NOMO-1 treated with dmso at 0.1 percent for 144 hours (cell line): Measurements from ENCODE around the gene SLC6A5.

Experiments
- DNase-seq: peaks from one replicate; lab custom pipeline; 2025; ENCODE audit not compliant: unreplicated experiment; lab: John Stamatoyannopoulos, UW

Gene SLC6A5

DNA sequence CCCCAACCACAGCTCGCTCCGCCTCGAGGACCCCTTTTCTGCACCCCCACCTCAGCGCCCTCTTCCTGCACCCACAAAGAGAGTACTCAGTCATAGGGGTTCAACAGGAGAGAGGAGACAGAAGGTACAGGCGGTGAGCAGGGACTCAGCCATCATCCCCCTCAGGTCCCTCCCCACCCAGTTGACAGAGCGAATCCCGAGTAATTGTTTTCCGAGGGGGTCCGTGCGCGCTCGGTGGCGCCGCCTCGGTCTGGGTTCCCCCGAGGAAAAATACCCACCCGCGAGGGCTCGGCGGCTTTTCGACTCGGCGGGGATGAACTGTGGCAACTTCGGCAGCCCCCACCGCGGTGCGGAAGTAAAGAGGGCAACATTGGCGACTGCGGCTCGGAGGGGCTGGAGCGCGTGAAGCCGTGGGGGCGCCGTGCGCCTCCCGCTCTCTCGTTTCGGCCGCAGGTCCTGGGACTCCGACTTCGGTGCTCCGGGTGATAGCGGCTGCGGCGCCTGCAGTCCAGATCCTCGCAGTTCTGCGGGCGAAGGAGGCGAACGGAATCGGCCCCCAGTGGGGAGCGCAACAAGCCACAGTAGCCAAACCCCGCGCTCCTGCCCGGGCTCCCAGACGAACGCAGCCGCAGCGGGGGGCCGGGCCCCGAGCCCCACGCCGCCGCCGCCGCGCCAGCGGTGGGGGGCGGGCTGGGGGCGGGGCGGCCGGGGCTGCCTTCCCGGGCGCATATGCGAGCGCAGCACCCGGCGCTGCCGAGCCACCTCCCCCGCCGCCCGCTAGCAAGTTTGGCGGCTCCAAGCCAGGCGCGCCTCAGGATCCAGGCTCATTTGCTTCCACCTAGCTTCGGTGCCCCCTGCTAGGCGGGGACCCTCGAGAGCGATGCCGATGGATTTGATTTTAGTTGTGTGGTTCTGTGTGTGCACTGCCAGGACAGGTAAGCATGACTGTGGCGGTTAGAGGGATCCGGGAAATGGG, 69.7 kb downstream of the SLC6A5 start, which contains the start of gene NELL1:
NELL1 (plus strand) TSS at position 743 of the 976 bp plus-strand sequence.
- no peak for DNase-seq

DNA sequence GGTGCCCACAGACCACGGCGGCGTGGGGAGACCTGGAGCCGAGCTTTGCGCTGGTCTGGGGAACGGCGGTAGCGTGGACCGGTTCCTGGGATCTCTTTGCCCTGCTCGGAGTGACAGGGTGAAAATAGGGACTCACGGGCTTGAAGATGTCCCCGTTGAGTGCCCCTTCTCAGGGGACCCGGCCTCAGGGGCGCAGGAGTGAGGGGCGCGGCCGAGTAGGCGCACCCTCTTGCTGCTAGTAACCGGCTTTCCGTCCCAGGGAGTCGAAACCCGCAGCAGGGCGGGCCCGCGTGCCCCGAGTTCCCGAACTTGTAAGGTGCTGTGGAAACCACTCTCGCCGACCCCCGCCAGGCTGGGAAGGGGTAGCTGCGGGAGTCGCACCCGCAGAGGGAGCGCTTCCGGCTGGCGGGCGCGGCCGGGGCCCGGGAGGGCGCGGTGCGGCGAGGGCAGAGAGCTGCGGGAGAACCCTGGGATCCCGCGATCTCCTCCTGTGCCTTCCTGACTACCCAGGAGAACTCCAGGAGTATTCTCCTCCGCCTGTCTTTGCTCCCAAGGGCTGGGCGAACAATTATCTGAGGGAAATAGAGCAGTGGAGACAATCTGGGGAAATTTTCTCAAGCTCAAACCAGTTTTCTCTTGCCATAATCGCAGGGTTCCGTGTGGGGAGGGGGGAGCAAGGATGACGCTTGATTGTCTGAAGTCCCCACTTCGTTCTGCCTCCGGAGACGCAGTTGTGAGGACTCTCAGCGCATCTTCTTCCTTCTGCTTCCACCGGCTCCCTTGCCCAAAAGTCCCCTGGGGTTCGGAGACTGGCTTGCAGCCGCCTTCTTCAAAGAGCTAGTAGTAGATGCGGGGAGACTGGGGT, 70.6 kb downstream of the SLC6A5 start:
- DNase-seq, result no peak

DNA sequence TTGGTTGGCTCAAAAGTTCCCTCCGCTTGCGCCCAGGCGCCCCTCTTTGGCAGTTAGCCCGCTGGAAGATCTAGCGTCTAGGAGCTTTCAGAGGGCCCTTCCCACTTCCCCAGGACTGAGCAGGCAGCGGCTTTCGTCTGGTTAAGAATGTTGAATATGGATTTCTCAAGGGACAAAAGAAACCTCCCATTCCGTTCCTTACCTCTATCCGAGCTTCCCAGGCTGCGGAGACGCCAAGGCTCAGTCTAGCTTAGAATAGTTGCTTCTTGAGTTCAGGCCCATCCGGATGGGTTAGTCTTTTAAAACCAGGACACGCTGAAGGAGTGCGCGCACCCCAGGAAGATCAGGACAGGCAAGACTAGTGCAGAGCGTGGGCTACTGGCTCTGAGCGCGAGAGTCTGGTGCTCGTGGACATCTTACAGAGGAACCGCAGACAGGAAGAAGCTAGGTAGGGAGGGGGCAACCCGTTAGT, 71.6 kb downstream of the SLC6A5 start:
- DNase-seq, result no peak

- no peak for DNase-seq
Observed at GRCh38 chr11:20671856-20672546, 72.6 kb downstream of the SLC6A5 start.

- DNase-seq, result no peak
Observed at GRCh38 chr11:20672575-20672974, 73.2 kb downstream of the SLC6A5 start.

DNA sequence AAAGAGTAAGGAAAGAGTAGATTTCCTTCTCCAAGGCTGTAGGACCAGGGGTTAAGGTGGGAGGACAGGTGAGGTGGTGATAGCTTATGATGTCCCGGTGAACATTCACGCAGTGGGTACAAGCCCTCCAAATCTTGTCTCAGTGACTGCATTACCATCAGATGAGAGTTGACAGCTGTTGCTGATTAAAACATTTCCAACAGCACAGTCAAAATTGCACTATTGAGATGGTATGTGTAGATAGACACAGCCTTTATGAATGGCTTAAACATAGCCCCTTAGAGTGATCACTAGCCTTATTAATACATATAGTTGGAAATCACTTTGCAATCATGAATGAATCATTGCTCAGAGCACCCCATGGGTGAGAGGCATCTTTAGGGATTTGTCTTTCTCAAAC, 77.2 kb downstream of the SLC6A5 start:
- no peak for DNase-seq

DNA sequence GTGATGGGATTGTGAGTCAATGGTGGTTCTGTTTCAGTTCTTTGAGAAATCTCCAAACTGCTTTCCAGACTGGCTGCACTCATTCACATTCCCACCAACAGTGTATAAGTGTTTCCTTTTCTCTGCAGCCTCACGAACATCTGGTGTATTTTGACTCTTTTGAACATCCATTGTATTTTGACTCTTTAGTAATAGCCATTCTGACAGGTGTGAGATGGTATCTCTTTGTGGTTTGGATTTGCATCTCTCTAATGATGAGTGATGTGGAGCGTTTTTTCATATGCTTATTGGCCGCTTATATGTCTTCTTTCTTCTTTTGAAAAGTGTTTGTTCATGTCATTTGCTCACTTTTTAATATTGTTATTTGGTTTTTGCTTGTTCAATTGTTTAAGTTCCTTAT, 89.4 kb downstream of the SLC6A5 start:
- DNase-seq, result no peak

GRCh38 chr11:20707876-20708275, 108.5 kb downstream of the SLC6A5 start:
- DNase-seq, result no peak
